Chondrocyte (in vitro differentiated cells): Measurements from ENCODE around the gene FBXL7. TPM values are rescaled to one million over a fixed set of nuclear protein-coding genes. Genes with fewer than 3 reads are reported as not detected.

Experiments used
- DNase-seq: peaks from one replicate; pipeline ENCODE4 v3.0.0; 2021; ENCODE audit warnings: mixed read lengths, low spot score
- H3K27ac Mint-ChIP-seq: one replicate; pipeline ENCODE4 v1.8.0; 2021; ENCODE audit warnings: mild to moderate bottlenecking, moderate library complexity, mixed read lengths; ENCODE audit not compliant: unreplicated experiment
- H3K27me3 Mint-ChIP-seq: 2 replicates; pipeline ENCODE4 v1.8.0; 2021; ENCODE audit warnings: low read depth, mixed read lengths
- H3K36me3 Mint-ChIP-seq: 2 replicates; pipeline ENCODE4 v1.8.0; 2021; ENCODE audit warnings: low read depth, mixed read lengths
- H3K4me1 Mint-ChIP-seq: 2 replicates; pipeline ENCODE4 v1.8.0; 2021; ENCODE audit warnings: low read depth, mild to moderate bottlenecking, mixed read lengths
- H3K4me3 Mint-ChIP-seq: one replicate; pipeline ENCODE4 v1.8.0; 2021; ENCODE audit warnings: mild to moderate bottlenecking, moderate library complexity, mixed read lengths; ENCODE audit not compliant: unreplicated experiment
- H3K9me3 Mint-ChIP-seq: 2 replicates; pipeline ENCODE4 v1.8.0; 2021; ENCODE audit warnings: low read depth, mixed read lengths
- CTCF ChIP-seq: fragments of 200-600 bp; sonication (generic); IDR thresholded peaks from 2 replicates; pipeline ENCODE4 v1.5.0; 2021; ENCODE audit warnings: antibody characterized with exemption, mild to moderate bottlenecking, moderate library complexity
- total RNA-seq: library from RNA; stranded (reverse); gene quantifications from 3 replicates; pipeline ENCODE4 v1.2.1, GENCODE V29; 2021

The FBXL7 gene
- total RNA-seq, 1 donor from 2014 or later: 32.6 TPM

GRCh38 chr5:15615859-15616258, 115.9 kb downstream of the FBXL7 start:
- H3K4me1 Mint-ChIP-seq: peaks cover 22% of the 10 kb centered on the region
- TF ChIP-seq CTCF: no peak
- peaks cover 5% of the 10 kb centered on the region for H3K9me3 Mint-ChIP-seq
- no peak overlapping the region for H3K4me3 Mint-ChIP-seq
- no peak for DNase-seq
- H3K36me3 Mint-ChIP-seq: peaks cover 4% of the 10 kb centered on the region
- no peaks in the 10 kb centered on the region for H3K27me3 Mint-ChIP-seq
- no peak overlapping the region for H3K27ac Mint-ChIP-seq

GRCh38 chr5:15618938-15619337, 119.0 kb downstream of the FBXL7 start:
- no peaks in the 10 kb centered on the region for H3K27me3 Mint-ChIP-seq

GRCh38 chr5:15620501-15620900, 120.5 kb downstream of the FBXL7 start:
- Mint-ChIP-seq H3K27ac (peak overlapping the region; percentile 79), H3K4me3 (no peak overlapping the region), H3K9me3 (peaks cover 11% of the 10 kb centered on the region), H3K36me3 (peaks cover 4% of the 10 kb centered on the region), H3K27me3 (no peaks in the 10 kb centered on the region), H3K4me1 (peaks cover 41% of the 10 kb centered on the region)
- TF ChIP-seq CTCF: no peak
- no peak for DNase-seq

More at GRCh38 chr5:15618938-15619337, 119.0 kb downstream of the FBXL7 start:
- peaks cover 4% of the 10 kb centered on the region for H3K36me3 Mint-ChIP-seq
- peaks cover 11% of the 10 kb centered on the region for H3K9me3 Mint-ChIP-seq
- TF ChIP-seq CTCF: no peak
- no peak for DNase-seq
- no peak overlapping the region for H3K27ac Mint-ChIP-seq
- H3K4me3 Mint-ChIP-seq: no peak overlapping the region
- peaks cover 35% of the 10 kb centered on the region for H3K4me1 Mint-ChIP-seq

- Mint-ChIP-seq H3K4me3 (no peak overlapping the region), H3K4me1 (peaks cover 40% of the 10 kb centered on the region), H3K9me3 (peaks cover 11% of the 10 kb centered on the region), H3K36me3 (peaks cover 4% of the 10 kb centered on the region), H3K27ac (peak overlapping the region; percentile 79), H3K27me3 (no peaks in the 10 kb centered on the region)
- no peak for TF ChIP-seq CTCF
- DNase-seq: no peak
Measured at GRCh38 chr5:15621094-15621493, 121.1 kb downstream of the FBXL7 start.

- peaks cover 11% of the 10 kb centered on the region for H3K9me3 Mint-ChIP-seq
- peaks cover 4% of the 10 kb centered on the region for H3K36me3 Mint-ChIP-seq
- H3K27ac Mint-ChIP-seq: no peak overlapping the region
- H3K4me1 Mint-ChIP-seq: peaks cover 40% of the 10 kb centered on the region
- no peak for DNase-seq
- H3K4me3 Mint-ChIP-seq: no peak overlapping the region
- TF ChIP-seq CTCF: no peak
- H3K27me3 Mint-ChIP-seq: no peaks in the 10 kb centered on the region
Measured at GRCh38 chr5:15623794-15624193, 123.8 kb downstream of the FBXL7 start.
